Measurements from ENCODE around the gene RPS8. TPM values are rescaled to one million over a fixed set of nuclear protein-coding genes. Genes with fewer than 3 reads are reported as not detected.
A peak's percentile ranks its signal among the peaks of the same experiment; 100 is the strongest.
"Not testable (repeated sequence)": the region's sequence is repeated elsewhere in the genome, so short reads cannot be mapped to it uniquely, and the experiment has no call there.

RPS8 gene
- total RNA-seq, 1 experiment from 2014 or later = 2,296 TPM

GRCh38 chr1:44810101-44810761 lies 34.9 kb downstream of the RPS8 start:
- H4K20me1 ChIP-seq (ENCODE audit: insufficient read depth) = no peaks in the 10 kb centered on the region
- no peak overlapping the region for H2AFZ ChIP-seq (ENCODE audit: low read depth, low read length, poor library complexity, severe bottlenecking)
- ATAC-seq (no peak), DNase-seq (ENCODE audit: low read depth, low spot score) (no peak)
- TF ChIP-seq CEBPB (IDR thresholded peaks at IDR 0.05; ENCODE audit: low read depth) (no peak), POLR2AphosphoS5 (IDR thresholded peaks at IDR 0.05; ENCODE audit: low read depth, low read length) (peak; percentile 51), CTCF (IDR thresholded peaks at IDR 0.05 in 2 of 3, conservative IDR thresholded peaks at IDR 0.05 in 1 of 3; ENCODE audit: borderline replicate concordance in 1 of 3, insufficient read depth in 1 of 3, low read depth in 2 of 3, low read length in 2 of 3) (no peak)
- H3K9me3 ChIP-seq (ENCODE audit: control insufficient read depth in 1 of 2, insufficient read depth in 1 of 2, low read depth in 1 of 2, low read length in 2 of 2) = no peaks in the 10 kb centered on the region
- H3K79me2 ChIP-seq (ENCODE audit: insufficient read depth, low read length) = peaks cover 7% of the 10 kb centered on the region; the same call in 1 of the 2 replicates
- CTCF ChIA-PET = interaction anchor here (2.3 kb wide), 1 partner anchor 10 kb away, joined by 10 read pairs; the partner anchor contains the start of gene PLK3
- H3K27ac ChIP-seq (ENCODE audit: low read depth, low read length) = peak overlapping the region; percentile 98; the same call in 1 of the 2 replicates
- BruUV-seq (replicated peaks) = no TSS peak
- H3K27me3 ChIP-seq (ENCODE audit: insufficient read depth, low read length) = no peaks in the 10 kb centered on the region
- peaks cover 58 to 77% of the 10 kb centered on the region in 2 experiments for H3K4me1 ChIP-seq (ENCODE audit: control insufficient read depth in 1 of 2, insufficient read depth in 2 of 2, low read length in 2 of 2)
- peak overlapping the region; percentile 73 for H3K9ac ChIP-seq (ENCODE audit: low read length)
- H3K9me2 ChIP-seq (ENCODE audit: insufficient read depth) = no peaks in the 10 kb centered on the region
- H3K4me3 ChIP-seq (replicated peaks in 1 of 2; ENCODE audit: low read depth in 1 of 2, low read length in 2 of 2) = no peak overlapping the region
- RAD21 ChIA-PET (ENCODE audit: low non-redundant PET in 1 of 2, low total read pairs in 2 of 2, uncharacterized antibody in 2 of 2, unreplicated experiment in 2 of 2) = no interaction called here
- POLR2A ChIA-PET = interaction anchor here (1.6 to 8.0 kb wide), 6 partner anchors 9 to 89 kb away, joined by 6 to 200 read pairs (median 30); partner anchors contain the start of genes PLK3 and RNU5D-1
- H3K4me2 ChIP-seq (ENCODE audit: low read length) = peak overlapping the region; percentile 68
- peaks cover 0 to 14% of the 10 kb centered on the region in 2 experiments; a peak in 1 of 4 replicates for H3K36me3 ChIP-seq (ENCODE audit: control insufficient read depth in 1 of 2, insufficient read depth in 2 of 2, low read length in 2 of 2)
- intact Hi-C loops (cut with micrococcal nuclease) = no loop called here

- peak overlapping the region; percentile 68 for H3K4me2 ChIP-seq (ENCODE audit: low read length)
- H3K9me2 ChIP-seq (ENCODE audit: insufficient read depth); RAD21 ChIA-PET (ENCODE audit: low non-redundant PET in 1 of 2, low total read pairs in 2 of 2, uncharacterized antibody in 2 of 2, unreplicated experiment in 2 of 2); H3K79me2 ChIP-seq (ENCODE audit: insufficient read depth, low read length); ATAC-seq; H2AFZ ChIP-seq (ENCODE audit: low read depth, low read length, poor library complexity, severe bottlenecking); BruUV-seq (replicated peaks); H3K4me3 ChIP-seq (replicated peaks in 1 of 2; ENCODE audit: low read depth in 1 of 2, low read length in 2 of 2); H4K20me1 ChIP-seq (ENCODE audit: insufficient read depth); DNase-seq (ENCODE audit: low read depth, low spot score); intact Hi-C loops (cut with micrococcal nuclease); H3K9me3 ChIP-seq (ENCODE audit: control insufficient read depth in 1 of 2, insufficient read depth in 1 of 2, low read depth in 1 of 2, low read length in 2 of 2); H3K36me3 ChIP-seq (ENCODE audit: control insufficient read depth in 1 of 2, insufficient read depth in 2 of 2, low read length in 2 of 2); H3K27me3 ChIP-seq (ENCODE audit: insufficient read depth, low read length): not testable (repeated sequence)
- POLR2A ChIA-PET = interaction anchor here (1.0 to 8.0 kb wide), 3 partner anchors 9 to 17 kb away, joined by 3 to 200 read pairs (median 32); partner anchors contain the start of gene PLK3
- CTCF ChIA-PET = interaction anchor here (2.9 kb wide), 1 partner anchor 11 kb away, joined by 8 read pairs; the partner anchor contains the start of gene PLK3
- H3K27ac ChIP-seq (ENCODE audit: low read depth, low read length) = peak overlapping the region; percentile 98; the same call in 1 of the 2 replicates
- peaks cover 58 to 72% of the 10 kb centered on the region in 2 experiments for H3K4me1 ChIP-seq (ENCODE audit: control insufficient read depth in 1 of 2, insufficient read depth in 2 of 2, low read length in 2 of 2)
- peak overlapping the region; percentile 73; the same call in 1 of the 2 replicates for H3K9ac ChIP-seq (ENCODE audit: low read length)
Observed at GRCh38 chr1:44810762-44811105, 35.4 kb downstream of the RPS8 start.

All from HCT116 (cell line).